Measurements from ENCODE around the gene GH1. TPM values are rescaled to one million over a fixed set of nuclear protein-coding genes. Genes with fewer than 3 reads are reported as not detected.

GH1 gene
- total and polyA plus RNA-seq, 2 of the 13 experiments (the other 11 are each of a cell fraction or from before 2014, with no cell fraction given): not detected

GRCh38 chr17:63928966-63929695 lies 10.5 kb upstream of the GH1 start:
- TF ChIP-seq ZIK1 (CRISPR knock-in tag; IDR thresholded peaks at IDR 0.05; ENCODE audit: borderline replicate concordance, low read depth) (no peak), THYN1 (CRISPR knock-in tag; IDR thresholded peaks at IDR 0.05; ENCODE audit: borderline replicate concordance, low read depth) (no peak), ATF2 (CRISPR knock-in tag; IDR thresholded peaks at IDR 0.05) (no peak), ZNF33A (CRISPR knock-in tag; IDR thresholded peaks at IDR 0.05; ENCODE audit: borderline replicate concordance) (no peak), IKZF1 (IDR thresholded peaks at IDR 0.05) (no peak), KAT7 (CRISPR knock-in tag; IDR thresholded peaks at IDR 0.05; ENCODE audit: borderline replicate concordance) (no peak), DR1 (CRISPR knock-in tag; IDR thresholded peaks at IDR 0.05) (no peak), ZNF607 (CRISPR knock-in tag; IDR thresholded peaks at IDR 0.05; ENCODE audit: borderline replicate concordance) (no peak)
- TF ChIP-seq, protein P1, sequence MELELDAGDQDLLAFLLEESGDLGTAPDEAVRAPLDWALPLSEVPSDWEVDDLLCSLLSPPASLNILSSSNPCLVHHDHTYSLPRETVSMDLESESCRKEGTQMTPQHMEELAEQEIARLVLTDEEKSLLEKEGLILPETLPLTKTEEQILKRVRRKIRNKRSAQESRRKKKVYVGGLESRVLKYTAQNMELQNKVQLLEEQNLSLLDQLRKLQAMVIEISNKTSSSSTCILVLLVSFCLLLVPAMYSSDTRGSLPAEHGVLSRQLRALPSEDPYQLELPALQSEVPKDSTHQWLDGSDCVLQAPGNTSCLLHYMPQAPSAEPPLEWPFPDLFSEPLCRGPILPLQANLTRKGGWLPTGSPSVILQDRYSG (CRISPR knock-in tag; IDR thresholded peaks at IDR 0.05): no peak
- intact Hi-C loops (cut with micrococcal nuclease; ENCODE audit: unreplicated experiment) (no loop called here), in situ Hi-C loops (cut with HindIII; ENCODE audit: extremely low pct_ligation_motif_present, low pct_unique_long_range_greater_than_20kb) (loop anchor here (10.0 kb wide), 1 partner anchor 206 kb away; the partner anchor contains the start of gene ERN1)
- no peaks in the 10 kb centered on the region for H3K9me3 ChIP-seq (ENCODE audit: low read length)
- ChIA-PET CTCF (ENCODE audit: low intra/inter-chr PET ratio, low total read pairs) (no interaction called here), POLR2A (no interaction called here)
- H3K4me2 ChIP-seq (ENCODE audit: low read depth, low read length): no peak overlapping the region
- H3K9ac ChIP-seq (ENCODE audit: insufficient read depth, low read depth, low read length): no peak overlapping the region
- no peak overlapping the region for H2AFZ ChIP-seq (ENCODE audit: low read length)
- FAIRE-seq (no peak), DNase-seq (ENCODE audit: low spot score) (no peak), ATAC-seq (no peak)
- H3K79me2 ChIP-seq (ENCODE audit: insufficient read depth, low read length): no peaks in the 10 kb centered on the region
- BruUV-seq (replicated peaks): no TSS peak
- no peaks in the 10 kb centered on the region for H3K36me3 ChIP-seq (replicated peaks in 1 of 2; ENCODE audit: control insufficient read depth in 1 of 2, insufficient read depth in 2 of 2, low read length in 2 of 2)
- H4K20me1 ChIP-seq (ENCODE audit: insufficient read depth, low read length): no peaks in the 10 kb centered on the region; the same call in 1 of the 2 replicates
- no peak overlapping the region for H3K27ac ChIP-seq (ENCODE audit: extremely low read length, insufficient read depth, low read length)
- peaks cover 21% of the 10 kb centered on the region for H3K4me1 ChIP-seq (ENCODE audit: insufficient read depth, low read length)
- 40% methylated on average over 5 of the region's 10 CpGs for WGBS (ENCODE audit: low lambda C conversion rate)
- H3K4me3 ChIP-seq (replicated peaks in 1 of 3; ENCODE audit: insufficient read depth in 1 of 3, low read depth in 2 of 3, low read length in 3 of 3): no peak overlapping the region
- peaks cover 18 to 78% of the 10 kb centered on the region in 2 experiments for H3K27me3 ChIP-seq (ENCODE audit: control insufficient read depth in 1 of 2, insufficient read depth in 2 of 2, low read length in 2 of 2)

Measured in HepG2 (cell line).